Measurements from ENCODE around the gene KSR2.

The KSR2 gene

GRCh38 chr12:117403586-117404139, 565.1 kb downstream of the KSR2 start:
- DNase-seq (ENCODE audit: low spot score), result no peak
